Mesodermal cell (in vitro differentiated cells): ENCODE measurements around the gene FOXP1.

Source experiments
- H3K27ac ChIP-seq: 2 replicates; pipeline ENCODE4 v1.7.0; 2013; ENCODE audit warnings: mild to moderate bottlenecking, low read depth, low read length, moderate library complexity; ENCODE audit not compliant: severe bottlenecking
- H3K36me3 ChIP-seq: 2 replicates; pipeline ENCODE4 v1.7.1; 2013; ENCODE audit warnings: mild to moderate bottlenecking, low read length, moderate library complexity; ENCODE audit not compliant: control insufficient read depth, insufficient read depth
- H3K4me1 ChIP-seq: one replicate; pipeline ENCODE4 v1.7.1; 2013; ENCODE audit warnings: mild to moderate bottlenecking, low read length; ENCODE audit not compliant: insufficient read depth, control insufficient read depth, poor library complexity, severe bottlenecking
- H3K4me3 ChIP-seq: 2 replicates; pipeline ENCODE4 v1.7.0; 2013; ENCODE audit warnings: low read length, control low read depth, mild to moderate bottlenecking; ENCODE audit not compliant: insufficient read depth, poor library complexity, severe bottlenecking; ENCODE audit errors: extremely low read depth
- H3K9me3 ChIP-seq: 2 replicates; pipeline ENCODE4 v1.7.1; 2013; ENCODE audit warnings: mild to moderate bottlenecking, low read length, moderate library complexity; ENCODE audit not compliant: control insufficient read depth
- WGBS, 2 experiments: methylation state at CpG; one replicate each; pipeline ENCODE4 v1.1.5; 2013; ENCODE audit warnings: missing lambda C conversion rate in 2 of 2; ENCODE audit not compliant: insufficient coverage in 2 of 2; 5-methylcytosine and 5-hydroxymethylcytosine counted together

Gene FOXP1

GRCh38 chr3:71271596-71271995, 311.9 kb downstream of the FOXP1 start:
- H3K4me1 ChIP-seq, result no peaks in the 10 kb centered on the region

DNA sequence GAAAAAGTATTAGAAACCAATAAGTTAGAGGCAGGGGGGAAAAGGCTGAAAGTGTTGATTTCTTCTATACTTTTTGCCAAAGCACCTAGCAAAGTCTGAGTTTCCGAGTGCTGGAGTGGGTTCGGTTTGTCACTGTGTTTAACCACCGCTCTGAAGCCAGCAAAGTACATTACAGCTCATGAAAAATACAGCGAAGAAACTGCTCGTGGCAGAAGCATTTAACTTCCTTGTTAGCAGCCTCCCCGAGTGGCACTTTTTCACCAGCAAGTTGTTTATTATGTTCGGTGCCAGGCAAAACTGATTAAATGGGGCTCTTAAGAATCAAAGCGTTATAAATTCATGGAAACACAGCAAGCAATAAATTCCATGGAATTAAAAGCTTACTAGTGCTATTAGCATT, 313.6 kb downstream of the FOXP1 start:
- Histone ChIP-seq H3K9me3 (no peaks in the 10 kb centered on the region), H3K36me3 (no peaks in the 10 kb centered on the region), H3K4me1 (no peaks in the 10 kb centered on the region), H3K27ac (no peak overlapping the region), H3K4me3 (no peak overlapping the region)
- WGBS, 2 experiments, result 91 to 95% methylated on average over 8 of the region's 8 CpGs

More at GRCh38 chr3:71271596-71271995, 311.9 kb downstream of the FOXP1 start:
- WGBS, 2 experiments, result 83 to 100% methylated on average over 1 to 4 of the region's 4 CpGs
- no peaks in the 10 kb centered on the region for H3K36me3 ChIP-seq
- no peak overlapping the region for H3K4me3 ChIP-seq
- no peaks in the 10 kb centered on the region for H3K9me3 ChIP-seq
- H3K27ac ChIP-seq, result no peak overlapping the region

DNA sequence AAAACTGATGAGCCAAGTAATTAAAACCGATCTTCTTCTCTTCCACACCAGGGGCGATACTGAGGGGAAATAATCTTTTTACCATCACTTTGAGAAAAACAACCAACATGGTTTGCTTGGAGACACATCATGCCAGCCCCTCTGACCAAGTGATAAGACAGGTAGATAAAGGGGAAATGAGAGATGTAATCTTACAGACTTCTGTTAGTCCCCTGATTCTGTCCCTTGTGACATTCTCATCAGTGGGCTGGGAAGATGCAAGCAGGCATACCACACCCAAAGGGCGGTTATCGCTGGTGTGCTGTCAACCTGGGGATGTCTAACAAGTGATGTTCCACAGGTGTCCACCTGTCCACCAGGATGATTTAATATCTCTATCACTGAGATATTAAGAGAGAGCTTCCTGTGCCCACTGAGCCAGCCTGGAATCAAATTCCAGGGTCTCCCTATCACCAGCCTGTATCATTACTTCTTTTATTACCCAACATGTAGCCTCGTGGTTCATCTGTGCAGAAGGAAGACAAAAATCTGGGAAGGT, 315.0 kb downstream of the FOXP1 start:
- H3K36me3 ChIP-seq, result no peaks in the 10 kb centered on the region
- no peaks in the 10 kb centered on the region for H3K9me3 ChIP-seq
- no peak overlapping the region for H3K4me3 ChIP-seq
- no peak overlapping the region for H3K27ac ChIP-seq
- no peaks in the 10 kb centered on the region for H3K4me1 ChIP-seq
- 88 to 100% methylated on average over 2 of the region's 5 CpGs for WGBS, 2 experiments

DNA sequence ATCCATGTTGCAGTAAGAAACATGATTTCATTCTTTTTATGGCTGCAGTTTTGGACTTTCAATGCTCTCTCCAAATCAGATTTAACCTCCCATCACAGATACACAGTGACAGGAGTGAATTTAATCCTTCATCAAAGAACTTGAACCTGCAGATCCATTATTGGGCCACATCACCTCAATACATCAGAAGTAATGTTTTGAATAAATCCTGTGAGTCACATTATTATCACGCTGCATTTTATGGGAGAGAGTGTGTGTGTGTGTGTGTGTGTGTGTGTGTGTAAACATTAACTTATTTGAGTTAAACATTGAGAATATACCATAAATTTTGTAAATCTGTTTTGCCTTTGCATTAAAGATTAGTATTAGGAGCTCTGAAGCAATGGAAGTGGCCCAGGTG, 316.7 kb downstream of the FOXP1 start:
- no peak overlapping the region for H3K27ac ChIP-seq
- H3K9me3 ChIP-seq, result no peaks in the 10 kb centered on the region
- H3K4me1 ChIP-seq, result no peaks in the 10 kb centered on the region
- no peaks in the 10 kb centered on the region for H3K36me3 ChIP-seq
- no peak overlapping the region for H3K4me3 ChIP-seq
- no CpG with 5 or more reads among the region's 1 CpG for WGBS, 2 experiments

DNA sequence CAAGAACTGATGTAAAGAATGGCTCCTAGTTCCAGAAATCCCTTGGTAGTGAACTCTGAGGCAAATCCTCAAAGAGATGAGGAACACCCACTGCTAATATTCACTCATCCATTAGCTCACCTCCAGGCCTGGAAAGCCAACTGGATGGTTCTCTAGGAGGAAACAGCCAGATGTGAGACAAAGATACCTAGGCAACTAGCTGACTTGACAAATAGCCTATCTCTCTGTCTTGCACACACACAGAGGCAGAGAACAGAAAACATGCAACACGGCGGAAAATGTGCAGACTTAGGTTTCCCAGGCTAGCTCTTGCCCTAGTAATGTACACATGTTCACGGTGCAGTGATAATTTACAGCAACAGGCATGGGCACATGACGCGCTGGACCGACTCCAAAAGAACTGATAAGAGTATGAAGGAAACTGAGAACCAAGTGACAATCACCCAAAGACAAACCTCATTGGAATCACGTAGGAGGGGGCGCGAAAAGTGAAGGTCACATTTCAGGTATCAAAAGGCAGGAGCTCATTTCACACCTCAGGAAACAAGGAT, 318.1 kb downstream of the FOXP1 start:
- Histone ChIP-seq H3K9me3 (no peaks in the 10 kb centered on the region), H3K4me3 (no peak overlapping the region), H3K27ac (no peak overlapping the region), H3K4me1 (no peaks in the 10 kb centered on the region), H3K36me3 (no peaks in the 10 kb centered on the region)
- WGBS, 2 experiments, result 99 to 100% methylated on average over 9 of the region's 9 CpGs

DNA sequence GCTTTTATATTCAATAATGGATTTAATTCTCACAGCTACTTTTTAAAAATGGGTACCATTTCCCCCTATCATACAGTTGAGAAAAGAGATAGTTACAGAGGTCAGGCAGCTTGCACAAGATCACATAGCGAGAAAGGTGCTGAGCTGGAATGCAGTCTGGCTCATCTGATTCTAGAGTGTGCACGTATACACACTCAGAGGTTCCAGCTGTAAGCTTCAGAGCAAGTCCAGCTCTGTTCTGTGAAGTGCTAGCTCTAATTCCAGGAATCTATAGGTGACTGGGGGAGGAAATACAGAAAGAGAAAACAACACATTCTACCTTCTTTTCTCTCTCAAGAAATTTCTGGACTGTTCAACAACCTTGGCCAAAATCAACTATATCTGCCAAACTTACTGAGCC, 318.7 kb downstream of the FOXP1 start:
- H3K9me3 ChIP-seq, result no peaks in the 10 kb centered on the region
- H3K36me3 ChIP-seq, result no peaks in the 10 kb centered on the region
- no peak overlapping the region for H3K27ac ChIP-seq
- H3K4me1 ChIP-seq, result no peaks in the 10 kb centered on the region
- WGBS, 2 experiments, result 92% methylated on average over 2 of the region's 2 CpGs; no CpG with 5 or more reads in 1 of the 2 experiments
- H3K4me3 ChIP-seq, result no peak overlapping the region

DNA sequence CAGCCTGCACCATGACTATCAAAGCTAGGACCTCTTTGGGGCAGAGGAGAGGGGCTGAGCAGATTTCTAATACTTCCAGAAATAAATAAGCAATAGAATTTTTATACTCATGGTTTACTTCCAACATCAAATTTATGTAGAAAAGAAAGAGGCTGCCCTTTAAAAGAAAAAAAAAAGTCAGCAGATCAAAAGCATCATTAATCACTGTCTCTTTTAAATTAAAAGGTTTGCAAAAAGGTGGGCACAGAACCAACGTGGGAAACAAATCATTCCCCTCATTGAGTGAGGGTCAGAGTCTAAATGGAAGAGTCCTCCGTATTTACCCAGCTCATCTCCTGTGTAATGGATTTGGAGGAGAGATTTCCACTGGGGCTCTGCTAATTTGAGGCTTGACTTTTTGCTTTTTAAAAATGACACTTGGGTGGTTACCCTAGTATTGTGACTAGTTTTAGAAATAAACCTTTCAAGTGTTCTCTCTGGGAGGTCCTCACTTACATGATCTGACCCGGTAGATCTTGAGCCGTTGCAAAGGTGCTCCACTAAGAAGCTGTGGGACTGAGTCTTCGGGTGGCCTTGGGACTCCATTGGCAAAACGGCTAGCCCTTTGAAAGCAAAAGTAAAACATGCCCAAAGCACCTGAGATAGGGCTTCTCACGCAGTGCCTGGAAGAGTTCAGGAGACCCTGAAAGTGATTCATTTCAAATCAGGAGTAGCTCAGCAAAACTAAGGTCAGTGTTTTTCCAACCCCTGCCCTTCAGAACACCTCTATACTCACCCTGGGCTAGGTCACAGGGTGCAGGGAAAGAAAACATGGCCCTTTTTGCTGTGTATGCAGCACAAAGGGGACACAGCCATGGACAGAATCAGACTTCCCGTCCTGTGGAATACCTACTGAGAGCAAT, 320.9 kb downstream of the FOXP1 start:
- H3K4me3 ChIP-seq, result no peak overlapping the region
- WGBS, 2 experiments, result 85 to 91% methylated on average over 6 to 7 of the region's 8 CpGs
- H3K27ac ChIP-seq, result no peak overlapping the region
- H3K36me3 ChIP-seq, result no peaks in the 10 kb centered on the region
- H3K4me1 ChIP-seq, result peaks cover 4% of the 10 kb centered on the region
- H3K9me3 ChIP-seq, result no peaks in the 10 kb centered on the region

DNA sequence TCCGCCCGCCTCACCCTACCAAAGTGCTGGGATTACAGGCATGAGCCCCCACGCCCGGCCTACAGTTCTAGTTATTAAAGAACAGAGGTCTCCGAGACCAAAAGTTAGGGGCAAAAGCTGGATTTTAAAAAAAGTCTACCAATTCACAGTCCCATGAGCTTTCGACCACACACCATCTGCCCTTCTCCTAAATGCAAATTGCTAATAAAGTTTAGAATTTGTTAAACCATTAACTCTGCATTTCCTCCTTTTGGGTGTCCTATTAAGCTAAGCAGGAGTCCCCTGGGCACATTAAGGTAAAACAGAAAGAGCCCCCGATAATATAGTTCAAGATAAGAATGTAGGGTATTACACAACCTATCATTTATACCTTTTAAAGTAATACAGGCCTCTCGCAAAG, 322.7 kb downstream of the FOXP1 start:
- Histone ChIP-seq H3K27ac (no peak overlapping the region), H3K4me1 (peaks cover 4% of the 10 kb centered on the region), H3K9me3 (no peaks in the 10 kb centered on the region), H3K36me3 (no peaks in the 10 kb centered on the region), H3K4me3 (no peak overlapping the region)
- 98 to 100% methylated on average over 2 to 5 of the region's 8 CpGs for WGBS, 2 experiments

DNA sequence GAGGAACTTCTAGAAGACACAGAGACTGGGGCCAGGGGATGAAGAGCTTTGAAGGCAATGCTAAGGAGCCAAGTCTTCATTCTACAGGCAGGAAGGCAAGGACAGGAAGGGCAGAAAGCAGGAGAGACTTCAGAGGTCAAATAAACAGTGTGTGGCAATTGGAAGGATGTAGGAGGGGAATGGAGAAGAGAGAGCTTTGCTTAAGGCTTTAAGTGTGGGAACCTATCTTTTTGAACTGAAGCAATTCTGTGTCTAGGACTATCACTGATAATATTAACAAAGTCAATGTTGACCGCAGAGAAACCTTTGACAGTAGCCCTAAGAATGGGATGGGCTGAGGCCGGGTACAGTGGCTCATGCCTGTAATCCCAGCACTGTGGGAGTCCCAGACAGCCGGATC, 325.0 kb downstream of the FOXP1 start:
- no peaks in the 10 kb centered on the region for H3K9me3 ChIP-seq
- no peak overlapping the region for H3K4me3 ChIP-seq
- no peaks in the 10 kb centered on the region for H3K36me3 ChIP-seq
- peaks cover 4% of the 10 kb centered on the region for H3K4me1 ChIP-seq
- 81% methylated on average over 3 of the region's 3 CpGs; no CpG with 5 or more reads in 1 of the 2 experiments for WGBS, 2 experiments
- H3K27ac ChIP-seq, result peak overlapping the region; percentile 49

DNA sequence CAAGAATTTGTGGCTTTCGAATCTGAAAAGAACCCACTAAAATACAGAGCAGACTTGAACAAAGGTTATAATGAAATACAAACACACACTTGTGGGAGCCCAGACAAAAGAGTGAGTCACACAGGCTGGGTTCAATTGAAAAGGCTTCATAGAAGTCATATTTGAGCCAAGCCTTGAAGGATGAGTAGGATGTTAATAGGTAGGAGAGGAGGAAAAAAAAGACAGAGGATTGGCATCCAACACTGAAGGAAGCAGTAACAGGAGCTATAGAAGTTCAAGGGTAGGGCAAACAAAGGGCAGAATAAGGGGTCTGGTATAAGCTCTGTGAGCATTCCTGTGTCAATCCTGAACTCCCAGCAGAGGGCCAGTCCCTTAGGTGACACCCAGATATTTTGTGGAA, 325.4 kb downstream of the FOXP1 start:
- 100% methylated on average over 1 of the region's 1 CpG; no CpG with 5 or more reads in 1 of the 2 experiments for WGBS, 2 experiments
- Histone ChIP-seq H3K27ac (peak overlapping the region; percentile 49), H3K4me1 (peaks cover 4% of the 10 kb centered on the region), H3K9me3 (no peaks in the 10 kb centered on the region), H3K4me3 (no peak overlapping the region), H3K36me3 (no peaks in the 10 kb centered on the region)

DNA sequence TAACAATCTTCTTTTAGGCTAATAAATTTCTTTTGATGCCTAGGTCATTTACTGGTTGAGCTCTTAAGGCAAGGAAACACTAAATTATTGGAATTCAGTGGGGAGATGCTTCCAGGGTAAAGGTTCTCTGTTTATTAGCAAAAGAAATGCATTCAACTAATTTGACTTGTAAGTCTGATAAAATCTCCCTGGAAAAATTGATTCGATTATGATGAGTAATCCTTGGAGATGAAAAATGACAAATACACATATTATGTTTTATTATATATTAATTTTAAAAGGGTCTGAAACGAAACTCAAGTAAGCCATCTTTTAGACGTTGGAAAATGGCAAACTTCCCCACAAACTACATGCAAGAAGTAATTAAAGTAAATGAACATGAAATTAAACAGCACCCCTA, 328.0 kb downstream of the FOXP1 start:
- H3K4me1 ChIP-seq, result peaks cover 4% of the 10 kb centered on the region
- H3K4me3 ChIP-seq, result no peak overlapping the region
- H3K27ac ChIP-seq, result no peak overlapping the region
- H3K9me3 ChIP-seq, result no peaks in the 10 kb centered on the region
- no peaks in the 10 kb centered on the region for H3K36me3 ChIP-seq
- no CpG with 5 or more reads among the region's 3 CpGs for WGBS, 2 experiments
